HG03571 (cell line): ENCODE measurements around the gene LMAN2L.

Source experiments
- ATAC-seq: cut with Tn5 transposase; IDR thresholded peaks from one replicate; pipeline ENCODE4 v1.9.1; 2021; ENCODE audit not compliant: unreplicated experiment

Gene LMAN2L

DNA sequence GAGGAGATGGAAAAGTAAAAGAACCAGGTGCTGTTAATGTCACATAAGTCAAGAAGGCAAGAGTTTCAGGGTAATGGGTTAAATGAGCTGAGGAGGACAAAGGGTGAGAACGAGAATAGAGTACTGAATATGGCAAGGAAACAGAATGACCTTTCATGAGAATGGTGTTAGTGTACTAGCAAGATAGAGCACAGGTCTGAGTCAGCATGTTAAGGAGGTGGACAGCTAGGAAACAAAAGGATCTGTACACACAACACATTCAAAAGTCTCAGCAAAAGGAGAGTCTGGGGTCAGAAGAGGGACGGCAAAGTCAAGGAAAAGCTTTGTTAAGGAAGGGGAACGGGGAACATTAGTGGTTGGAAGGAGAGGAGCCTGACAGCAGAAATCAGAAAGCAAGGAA, 28.9 kb downstream of the LMAN2L start:
- ATAC-seq, result no peak

DNA sequence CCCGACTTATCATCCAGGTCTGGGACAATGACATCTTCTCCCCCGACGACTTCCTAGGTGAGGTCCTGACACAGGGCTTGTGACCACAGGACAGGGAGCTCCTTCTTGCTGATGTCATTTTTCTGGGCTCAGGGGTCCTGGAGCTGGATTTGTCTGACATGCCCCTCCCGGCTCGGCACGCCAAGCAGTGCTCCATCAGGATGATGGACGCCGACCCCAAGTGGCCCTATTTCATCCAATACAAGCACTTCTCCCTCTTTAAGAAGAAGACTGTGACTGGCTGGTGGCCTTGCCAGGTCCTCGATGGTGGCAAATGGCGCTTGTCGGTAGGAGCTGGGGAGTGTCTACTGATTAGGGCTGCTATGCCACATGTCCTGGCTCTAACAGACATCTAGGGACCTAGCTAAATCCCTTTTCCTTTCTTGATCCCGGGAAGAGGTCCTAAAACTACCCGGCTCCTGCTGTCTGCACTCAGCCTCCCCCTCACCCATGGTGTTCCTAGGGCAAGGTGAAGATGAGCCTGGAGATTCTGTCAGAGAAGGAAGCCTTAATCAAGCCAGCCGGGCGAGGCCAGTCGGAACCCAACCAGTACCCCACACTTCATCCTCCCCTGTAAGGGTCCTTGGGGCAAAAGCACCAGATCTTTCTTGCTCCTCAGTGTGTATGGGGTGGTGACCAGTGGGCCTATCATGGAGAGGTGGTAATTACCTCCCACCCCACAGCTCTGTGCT, 36.7 kb downstream of the LMAN2L start:
- ATAC-seq, result no peak

DNA sequence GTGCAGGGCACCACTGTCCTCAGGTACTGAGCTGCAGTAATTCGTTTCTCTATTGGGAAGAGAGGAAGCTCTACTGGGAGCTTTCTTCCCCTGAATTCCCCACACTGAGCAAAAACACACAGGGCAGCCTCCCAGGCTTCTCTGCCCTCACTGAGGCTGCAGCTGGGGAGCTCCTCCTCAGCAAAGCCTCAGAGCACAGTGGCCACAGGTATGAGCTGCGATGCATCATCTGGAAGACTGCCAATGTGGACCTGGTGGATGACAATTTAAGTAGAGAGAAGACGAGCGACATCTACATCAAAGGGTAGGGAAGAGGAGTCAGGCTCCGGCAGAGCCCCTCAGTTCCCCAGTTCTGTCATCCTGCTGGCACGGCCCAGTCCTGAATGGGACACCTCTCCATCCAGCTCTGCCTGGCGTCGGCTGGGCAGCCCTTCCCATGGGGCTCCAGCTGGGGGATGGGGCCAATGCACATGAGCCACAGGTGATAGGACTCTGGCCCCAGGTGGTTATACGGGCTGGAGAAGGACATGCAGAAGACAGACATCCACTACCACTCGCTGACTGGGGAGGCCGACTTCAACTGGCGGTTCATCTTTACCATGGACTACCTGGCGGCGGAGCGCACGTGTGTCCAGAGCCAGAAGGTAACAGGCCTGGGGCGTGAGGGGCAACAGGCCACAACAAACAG, 37.6 kb downstream of the LMAN2L start:
- no peak for ATAC-seq

DNA sequence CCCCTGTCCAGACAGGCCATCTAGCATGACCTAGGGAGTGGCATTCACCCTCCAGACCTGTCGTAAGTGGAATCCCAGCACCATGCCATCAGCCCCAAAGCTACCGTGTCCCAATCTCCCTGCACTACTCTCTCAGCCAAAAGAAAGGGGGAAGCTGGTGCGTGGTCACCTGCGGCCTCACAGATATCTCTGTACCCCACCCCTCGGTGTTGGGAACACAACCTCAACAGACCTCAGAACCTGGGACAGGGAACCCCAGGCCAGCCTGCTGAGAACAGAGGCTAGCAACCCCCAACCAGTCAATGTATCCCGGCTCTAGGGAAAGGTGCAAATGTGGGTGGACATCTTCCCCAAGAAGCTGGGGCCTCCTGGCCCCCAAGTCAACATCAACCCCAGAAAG, 38.2 kb downstream of the LMAN2L start:
- ATAC-seq, result no peak

- ATAC-seq, result no peak
These were observed 39.8 kb downstream of the LMAN2L start for GRCh38 chr2:96700086-96700485.

GRCh38 chr2:96699621-96700020, 40.2 kb downstream of the LMAN2L start:
- ATAC-seq, result no peak

- ATAC-seq, result no peak
These were observed 40.8 kb downstream of the LMAN2L start for GRCh38 chr2:96699021-96699420.

DNA sequence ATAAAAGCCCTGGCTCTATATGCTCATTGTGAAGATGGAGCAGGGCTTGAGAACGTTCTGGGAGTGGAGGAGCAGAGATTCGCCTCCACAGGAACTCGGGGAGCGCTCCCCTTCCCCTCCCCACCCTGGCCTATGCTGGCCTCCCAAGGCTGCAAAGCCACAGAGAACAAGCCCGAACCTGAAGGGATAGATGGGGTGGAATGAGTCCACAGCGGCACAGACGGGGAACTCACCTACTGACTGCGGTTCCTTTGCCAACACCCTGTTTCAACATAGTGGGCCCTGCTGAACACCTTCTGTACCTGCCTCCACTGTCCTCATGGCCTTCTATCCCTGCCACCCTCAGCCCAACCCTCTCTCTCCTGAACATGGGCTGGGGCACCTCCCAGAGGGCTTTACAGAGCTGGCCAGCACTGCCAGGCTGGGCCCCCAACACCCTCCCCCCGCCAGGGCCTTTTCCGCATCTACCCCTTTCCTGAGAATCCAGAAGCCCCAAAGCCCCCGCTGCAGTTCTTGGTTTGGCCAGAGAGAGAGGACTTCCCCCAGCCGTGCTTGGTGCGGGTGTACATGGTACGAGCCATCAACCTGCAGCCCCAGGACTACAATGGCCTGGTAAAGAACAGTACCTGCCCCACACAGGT, 41.5 kb downstream of the LMAN2L start:
- ATAC-seq, result no peak

DNA sequence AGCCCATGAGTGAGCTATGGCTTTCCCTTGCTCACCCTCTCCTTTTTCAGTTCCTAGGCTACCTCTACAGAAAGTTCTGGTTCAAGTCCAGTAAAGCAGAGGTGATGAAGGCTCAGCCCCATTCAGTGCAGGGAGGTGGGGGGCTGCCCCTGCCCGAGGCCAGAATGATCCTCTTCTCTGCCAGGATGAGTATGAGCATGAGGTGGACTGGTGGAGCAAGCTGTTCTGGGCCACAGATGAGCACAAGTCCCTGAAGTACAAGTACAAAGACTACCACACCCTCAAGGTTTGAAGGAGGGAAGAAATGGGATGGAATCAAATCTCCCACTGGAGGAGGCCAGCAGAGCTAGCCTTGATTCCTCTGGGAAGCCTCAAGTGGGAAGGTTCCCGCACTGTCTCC, 42.4 kb downstream of the LMAN2L start:
- ATAC-seq, result no peak

GRCh38 chr2:96695602-96696001, 44.3 kb downstream of the LMAN2L start:
- no peak for ATAC-seq

DNA sequence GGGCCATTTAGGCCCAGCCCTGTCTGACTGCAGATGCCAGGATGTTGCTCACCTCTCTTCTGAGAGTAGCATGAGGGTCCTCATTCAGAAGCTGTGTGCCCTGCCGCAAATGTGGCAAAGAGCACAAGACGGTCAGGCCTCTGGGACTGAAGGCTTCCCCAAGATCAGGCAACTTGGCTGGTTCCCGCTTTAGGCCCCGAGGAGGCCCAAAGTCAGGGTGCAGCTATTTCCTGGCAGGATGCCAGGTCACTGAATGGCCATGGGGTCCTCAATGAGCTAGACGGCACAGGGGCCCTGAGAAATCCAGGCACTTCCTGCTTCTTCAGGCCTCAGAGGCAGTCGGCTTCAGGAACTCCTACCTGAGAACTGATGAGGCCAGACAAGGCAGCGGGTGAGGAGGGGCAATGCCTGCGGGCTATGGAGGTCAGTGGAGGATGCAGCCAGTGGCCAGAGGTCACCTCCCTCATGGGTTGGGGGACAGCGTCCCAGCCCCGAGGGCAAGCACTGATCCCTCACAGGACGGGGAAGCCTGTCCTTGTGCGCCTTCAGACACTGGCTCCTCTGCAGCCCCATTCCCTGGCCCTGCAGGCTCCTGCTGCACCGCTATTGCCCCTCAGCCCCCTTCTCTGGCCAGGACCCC, 44.9 kb downstream of the LMAN2L start:
- ATAC-seq, result no peak

DNA sequence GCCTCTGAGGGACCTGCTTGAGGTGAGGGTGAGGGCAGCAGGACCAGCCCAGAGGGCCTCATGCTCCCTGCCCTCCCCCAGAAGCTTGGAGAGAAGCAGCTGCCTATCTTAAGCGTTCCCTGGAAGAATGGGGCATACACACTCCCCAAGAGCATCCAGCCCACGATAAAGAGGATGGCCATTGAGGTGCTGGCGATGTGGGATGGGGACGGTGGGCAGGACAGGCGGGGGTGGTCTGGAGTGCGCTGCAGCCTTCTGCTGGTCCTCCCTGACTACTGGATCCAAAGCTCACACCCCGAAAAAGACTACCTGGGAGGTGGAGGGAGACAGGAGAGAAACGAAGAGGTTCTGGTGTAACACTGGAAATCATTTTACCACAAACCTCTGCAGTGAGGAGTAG, 45.6 kb downstream of the LMAN2L start:
- ATAC-seq, result no peak

DNA sequence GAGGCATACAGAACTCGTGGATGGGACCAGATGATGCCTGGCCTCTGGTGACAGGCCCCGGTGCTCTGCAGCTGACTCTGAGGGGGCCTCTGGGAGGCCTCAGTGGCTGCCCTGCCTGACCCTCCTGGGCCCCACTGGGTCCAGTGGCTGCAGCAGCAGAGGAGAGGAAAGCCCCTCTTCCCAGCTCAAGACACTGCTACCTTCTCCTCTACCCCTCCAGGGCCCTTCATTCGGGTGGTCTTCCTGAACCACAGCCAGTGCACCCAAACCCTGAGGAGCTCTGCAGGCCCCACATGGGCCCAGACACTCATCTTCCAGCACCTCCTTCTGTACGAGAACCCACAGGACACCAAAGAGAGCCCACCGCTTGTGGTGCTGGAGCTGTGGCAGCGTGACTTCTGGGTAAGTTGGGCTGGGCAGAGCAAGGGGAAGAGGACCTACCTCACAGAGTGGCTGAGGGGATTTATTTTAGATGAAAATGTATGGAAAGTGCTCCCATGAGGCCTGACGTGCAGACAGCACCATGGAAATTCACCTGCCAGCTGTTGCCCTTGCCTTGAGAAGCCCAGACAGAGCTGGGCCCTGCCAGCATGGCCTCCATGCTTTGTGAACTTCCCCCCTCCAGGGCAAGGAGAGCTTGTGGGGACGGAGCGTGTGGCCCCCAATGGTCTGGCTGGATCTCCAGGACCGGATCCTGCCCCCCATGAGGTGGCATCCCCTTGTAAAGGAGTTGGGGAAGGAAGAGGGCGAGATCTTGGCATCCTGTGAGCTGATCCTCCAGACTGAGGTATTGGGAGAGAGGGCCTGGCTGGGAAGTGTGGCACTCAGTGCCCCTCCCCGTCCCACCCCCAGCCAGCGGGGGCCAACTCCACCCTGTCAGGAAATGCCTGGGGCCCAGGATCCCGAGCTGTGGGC, 46.3 kb downstream of the LMAN2L start:
- ATAC-seq, result no peak

- no peak for ATAC-seq
These were observed 47.5 kb downstream of the LMAN2L start for GRCh38 chr2:96692094-96692971.

DNA sequence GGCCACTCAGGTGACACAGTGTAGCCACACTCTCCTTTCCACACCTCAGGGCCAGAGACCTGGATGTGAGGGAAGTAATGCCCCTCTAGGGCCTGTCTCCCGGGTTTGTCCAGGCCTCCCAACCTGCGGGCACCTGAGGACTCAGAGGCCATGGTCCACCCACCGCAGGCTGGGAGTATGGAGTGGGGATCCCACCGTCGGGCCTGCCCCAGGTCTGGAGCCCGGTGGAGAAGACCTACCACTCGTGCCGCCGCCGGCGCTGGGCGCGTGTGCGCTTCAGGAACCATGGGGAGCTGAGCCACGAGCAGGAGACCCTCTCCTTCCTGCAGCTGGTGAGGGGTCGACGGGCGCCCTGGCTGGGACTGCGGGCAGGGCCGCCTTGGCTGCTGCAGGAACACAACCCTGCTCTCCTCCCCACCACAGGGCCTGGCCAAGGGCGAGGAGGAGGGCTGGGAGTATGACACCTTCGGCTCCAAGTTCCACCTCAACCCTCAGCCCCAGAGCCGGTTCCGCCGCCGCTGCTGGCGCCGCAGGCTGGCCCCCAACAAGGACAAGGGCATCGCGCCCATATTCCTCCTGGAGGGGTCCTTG, 48.7 kb downstream of the LMAN2L start:
- no peak for ATAC-seq

DNA sequence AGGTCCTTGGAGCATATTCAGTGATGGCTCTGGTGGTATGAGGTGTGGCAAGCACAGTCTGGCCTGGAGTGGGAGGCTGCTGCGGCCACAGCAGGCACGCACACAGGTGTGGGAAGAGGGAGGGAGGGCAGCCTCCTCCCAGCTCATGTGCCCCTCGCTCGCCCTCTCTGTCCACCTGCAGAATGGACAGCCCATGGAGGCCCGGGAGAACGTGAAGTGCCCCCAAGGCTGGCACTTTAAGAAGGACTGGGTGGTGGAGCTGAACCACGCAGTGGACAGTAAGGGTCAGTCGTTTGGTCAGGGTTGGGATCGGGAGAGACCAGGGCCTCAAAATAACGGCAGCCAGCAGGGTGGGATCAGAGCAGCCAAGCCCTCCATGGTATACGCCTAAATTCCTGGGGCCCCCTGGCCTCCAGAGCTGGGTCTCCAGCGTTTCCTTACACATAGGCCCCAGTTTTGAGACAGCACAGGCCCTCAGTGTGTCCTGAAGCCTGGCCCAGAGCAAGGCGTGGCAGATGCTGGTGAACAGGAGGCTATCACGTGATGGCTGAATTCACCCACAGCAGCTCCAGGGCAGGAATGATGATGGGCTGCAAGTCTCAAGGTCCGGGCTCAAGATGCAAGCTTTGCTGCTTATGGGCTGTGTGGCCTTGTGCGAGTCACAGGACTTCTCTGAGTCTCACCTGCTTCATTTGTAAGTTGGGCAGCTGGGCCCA, 49.4 kb downstream of the LMAN2L start:
- no peak for ATAC-seq

GRCh38 chr2:96689431-96689991, 50.4 kb downstream of the LMAN2L start:
- no peak for ATAC-seq

DNA sequence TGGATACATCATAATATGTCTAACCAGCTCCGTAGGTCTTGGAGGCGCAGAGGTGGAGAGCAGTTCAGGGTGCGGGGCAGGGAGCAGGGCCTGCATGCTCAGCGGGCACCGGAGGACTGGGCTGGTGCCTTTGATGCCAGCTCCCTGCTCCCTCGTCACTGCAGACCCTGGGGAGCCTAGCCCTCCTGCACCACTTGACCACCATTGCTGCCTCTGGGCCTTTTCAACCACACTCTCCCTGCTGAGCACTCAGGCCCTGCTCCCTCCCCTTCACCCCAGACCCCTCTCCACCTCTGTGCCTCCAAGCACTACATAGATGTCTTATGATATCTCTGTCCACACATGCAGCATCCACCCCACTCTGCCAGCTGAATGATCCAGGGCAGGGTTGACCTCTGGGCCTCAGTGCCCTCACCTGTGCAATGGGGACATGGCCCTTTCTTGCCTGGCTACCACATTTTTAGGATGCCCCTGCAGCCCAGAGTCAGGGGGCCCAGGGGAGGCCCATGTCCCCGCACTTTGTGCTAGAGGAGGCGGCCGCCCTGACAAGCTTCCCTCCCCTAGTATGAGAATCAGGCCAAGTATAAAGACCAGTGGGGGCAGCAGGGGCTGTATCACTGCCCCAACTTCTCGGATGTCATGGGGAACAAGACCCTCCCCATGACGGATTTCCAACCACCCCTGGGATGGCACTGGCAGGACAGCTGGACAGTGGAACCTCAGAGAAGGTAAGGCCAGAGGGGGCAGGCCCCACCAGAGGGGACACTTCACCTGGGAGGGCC, 51.0 kb downstream of the LMAN2L start:
- ATAC-seq, result no peak
